A673 (cell line): Measurements from ENCODE around the gene WDR46.

Source experiments
- CTCF ChIP-seq: fragments of 300-800, 200-600 bp; sonication (generic); conservative IDR thresholded peaks from 2 replicates; pipeline ENCODE4 v1.5.1; 2017; ENCODE audit warnings: low read depth, mild to moderate bottlenecking, antibody characterized with exemption, low read length, moderate library complexity, mixed read lengths
- EZH2 ChIP-seq: fragments of 200-600 bp; sonication (generic); IDR thresholded peaks from 2 replicates; pipeline ENCODE4 v1.6.1; 2017; ENCODE audit warnings: borderline replicate concordance, low read depth, mild to moderate bottlenecking, mixed read lengths, antibody characterized with exemption, low read length; ENCODE audit not compliant: poor library complexity, severe bottlenecking

- no peak for TF ChIP-seq CTCF
- no peak for TF ChIP-seq EZH2
Observed at GRCh38 chr6:33314943-33315792, 26.1 kb upstream of the WDR46 start.
